ENCODE measurements around the gene MLN.
A peak's percentile ranks its signal among the peaks of the same experiment; 100 is the strongest.

The MLN gene

GRCh38 chr6:33787954-33788693 is 15.7 kb downstream of the MLN start:
- DNase-seq: peak; percentile 60 to 68

GRCh38 chr6:33787346-33787953 is 16.4 kb downstream of the MLN start:
- no peak for DNase-seq

GRCh38 chr6:33786736-33787135 is 17.1 kb downstream of the MLN start:
- DNase-seq: no peak

- DNase-seq: no peak
Measured at GRCh38 chr6:33785778-33786177, 18.0 kb downstream of the MLN start.

GRCh38 chr6:33784787-33785186 is 19.0 kb downstream of the MLN start:
- no peak for DNase-seq

GRCh38 chr6:33783781-33784520 is 19.9 kb downstream of the MLN start:
- DNase-seq: no peak

GRCh38 chr6:33782561-33782960 is 21.2 kb downstream of the MLN start:
- DNase-seq: no peak

- DNase-seq: no peak
Measured at GRCh38 chr6:33781131-33781975, 22.4 kb downstream of the MLN start.

GRCh38 chr6:33779895-33780294 is 23.9 kb downstream of the MLN start:
- no peak for DNase-seq

GRCh38 chr6:33779290-33779689 is 24.5 kb downstream of the MLN start:
- DNase-seq: no peak

GRCh38 chr6:33778444-33779121 is 25.2 kb downstream of the MLN start:
- no peak for DNase-seq

- no peak for DNase-seq
Measured at GRCh38 chr6:33777398-33778388, 26.1 kb downstream of the MLN start.

GRCh38 chr6:33776764-33777163 is 27.0 kb downstream of the MLN start:
- DNase-seq: no peak

- no peak for DNase-seq
Measured at GRCh38 chr6:33776186-33776585, 27.6 kb downstream of the MLN start.

GRCh38 chr6:33774774-33775173 is 29.0 kb downstream of the MLN start:
- no peak for DNase-seq

GRCh38 chr6:33772902-33773472 is 30.8 kb downstream of the MLN start:
- no peak for DNase-seq

- no peak for DNase-seq
Measured at GRCh38 chr6:33772082-33772830, 31.5 kb downstream of the MLN start.

- peak; percentile 52 to 65 for DNase-seq
Measured at GRCh38 chr6:33771146-33772081, 32.4 kb downstream of the MLN start.

- no peak for DNase-seq
Measured at GRCh38 chr6:33770833-33771145, 33.0 kb downstream of the MLN start.
